ENCODE results near the gene CGB1.
"Not testable (repeated sequence)": the region's sequence is repeated elsewhere in the genome, so short reads cannot be mapped to it uniquely, and the experiment has no call there.

The CGB1 gene

DNA sequence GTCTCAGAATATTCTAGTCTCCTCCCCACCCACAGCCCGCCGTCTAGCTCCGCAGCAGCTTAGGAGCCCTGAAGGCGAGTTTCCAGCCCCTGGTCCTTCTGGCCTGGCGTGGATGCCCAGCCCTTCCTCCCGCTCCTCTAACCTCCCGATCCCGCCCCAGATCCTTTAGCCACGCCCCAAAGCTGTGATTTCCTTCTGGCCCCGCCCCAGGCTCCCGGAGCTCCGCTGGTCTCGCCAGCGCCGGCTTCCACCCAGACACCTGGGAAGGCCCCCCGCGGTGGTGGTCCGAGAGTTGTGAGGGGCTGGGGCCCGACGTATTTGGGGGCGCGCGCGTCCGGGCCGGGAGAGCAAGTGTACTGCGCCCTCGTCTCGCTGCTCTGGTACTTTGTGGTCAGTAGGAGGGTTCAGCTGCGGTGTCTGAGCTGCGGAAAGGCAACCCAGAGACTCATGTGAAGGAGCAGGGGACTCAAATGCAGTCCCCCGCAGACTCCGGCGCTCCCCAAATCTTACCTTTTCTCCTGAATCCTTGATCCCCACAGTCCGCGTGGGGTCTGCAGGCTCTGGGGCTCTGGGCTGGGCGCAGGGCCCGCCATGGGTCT is 21.0 kb upstream of the CGB1 start, which contains the start of gene CGB7:
CGB7 (minus strand) TSS at position 114 of the 599 bp plus-strand sequence. CDS start 2,374 bp downstream, outside the sequence.
- peak; percentile 72 for DNase-seq

DNA sequence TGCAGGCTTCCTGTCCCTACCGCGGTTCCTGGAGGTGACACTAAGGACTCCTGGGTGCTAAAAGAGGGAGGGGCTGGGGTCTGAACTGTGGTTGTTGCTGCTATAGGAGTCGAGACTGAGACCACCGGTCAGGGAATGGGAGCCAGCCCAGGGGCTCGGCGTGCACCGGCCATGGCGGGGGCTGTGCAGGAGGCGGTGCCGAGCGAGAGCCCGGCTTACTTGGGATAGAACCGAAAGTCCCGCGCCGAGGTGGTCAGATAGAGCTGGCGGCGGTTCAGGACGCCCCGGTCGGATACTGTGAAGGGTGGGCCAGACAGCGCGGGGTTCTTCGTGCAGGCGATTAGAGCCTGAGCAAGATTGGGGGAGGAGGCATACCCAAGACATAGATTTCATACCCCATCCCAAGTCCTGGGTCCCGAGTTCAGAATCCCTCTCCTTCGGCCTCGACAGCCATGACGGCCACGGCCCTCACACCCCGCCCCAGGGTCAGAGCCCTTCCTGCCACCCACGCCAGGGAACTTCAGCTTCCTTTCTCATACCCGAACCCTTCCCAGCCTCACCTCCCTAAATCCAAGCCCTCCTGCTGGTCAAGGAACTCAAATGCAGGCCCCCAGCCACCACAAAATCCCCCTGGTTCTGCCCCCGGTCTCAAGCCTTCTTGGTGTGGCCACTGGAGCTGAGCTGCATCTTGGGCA is 20.4 kb upstream of the CGB1 start:
- not testable (repeated sequence) for DNase-seq

DNA sequence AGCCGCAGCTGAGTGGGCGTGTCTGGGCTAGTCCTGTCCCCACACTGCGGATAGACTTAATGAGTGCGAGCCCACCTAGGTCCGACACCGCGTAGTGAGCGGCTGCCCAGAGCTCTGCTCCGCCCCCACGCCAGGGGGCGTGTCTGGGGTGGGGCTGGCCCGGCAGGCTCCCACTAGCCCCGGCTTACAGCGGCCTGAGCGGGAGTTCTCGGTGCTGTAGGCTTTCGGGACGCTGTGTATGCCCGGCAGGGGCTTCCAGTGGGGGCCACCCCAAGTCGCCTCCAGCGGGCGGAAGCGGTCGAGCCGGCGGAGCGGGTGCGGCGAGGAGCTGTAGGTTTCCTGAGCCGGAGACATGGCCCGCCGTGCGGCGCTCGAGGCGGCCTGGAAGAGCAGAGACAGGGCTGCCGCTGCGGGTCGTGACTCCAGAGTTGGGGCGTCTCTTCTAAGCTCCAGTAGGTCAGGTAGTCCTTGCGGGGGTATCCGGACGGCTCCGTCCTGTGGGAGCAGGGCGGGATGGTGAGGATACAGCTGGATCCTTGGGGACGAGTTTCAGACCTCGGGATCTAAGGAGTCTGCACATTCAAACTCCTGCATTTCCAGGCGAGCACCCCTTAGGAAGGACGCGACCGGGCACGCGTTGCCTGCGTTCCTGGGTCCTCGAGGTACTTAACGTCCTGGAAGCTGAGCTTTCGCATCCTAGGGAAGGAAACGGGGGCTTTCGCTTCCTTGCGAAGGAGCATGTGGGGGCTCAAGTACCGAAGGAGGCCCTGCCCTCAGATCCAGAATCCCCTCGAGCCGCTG is 19.6 kb upstream of the CGB1 start:
- DNase-seq, result peak; percentile 84

DNA sequence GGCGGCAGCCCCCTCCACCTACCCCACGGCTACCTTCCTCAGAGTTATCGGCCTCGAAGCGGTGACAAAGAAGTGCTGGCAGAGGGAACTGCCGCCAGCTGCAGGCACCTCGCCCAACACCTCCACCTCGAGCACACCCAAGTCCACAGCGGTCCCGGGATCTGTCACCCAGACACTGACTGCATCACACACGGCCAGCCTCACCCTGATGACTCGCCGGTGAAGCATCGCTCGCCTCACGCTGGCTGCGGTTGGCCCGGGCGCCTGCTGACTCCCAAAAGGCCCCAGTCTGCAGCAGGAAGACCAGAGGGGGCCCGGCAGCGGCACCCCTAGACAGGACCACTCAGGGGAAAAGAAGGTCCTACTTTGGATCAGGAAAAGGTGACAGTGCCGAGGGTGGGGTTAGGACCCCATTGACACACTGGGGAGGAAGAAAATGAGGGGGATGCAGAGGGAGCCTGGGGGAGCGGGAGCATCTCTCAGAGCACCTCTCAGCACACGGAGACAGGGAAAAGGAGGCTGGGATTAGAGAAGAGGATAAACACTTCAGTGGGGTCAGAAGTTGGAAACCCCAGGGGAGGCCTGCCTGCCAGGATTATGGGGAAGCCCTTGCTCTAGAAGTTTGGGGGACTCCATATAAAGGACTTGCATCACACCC is 13.8 kb upstream of the CGB1 start:
- DNase-seq, result not testable (repeated sequence)

DNA sequence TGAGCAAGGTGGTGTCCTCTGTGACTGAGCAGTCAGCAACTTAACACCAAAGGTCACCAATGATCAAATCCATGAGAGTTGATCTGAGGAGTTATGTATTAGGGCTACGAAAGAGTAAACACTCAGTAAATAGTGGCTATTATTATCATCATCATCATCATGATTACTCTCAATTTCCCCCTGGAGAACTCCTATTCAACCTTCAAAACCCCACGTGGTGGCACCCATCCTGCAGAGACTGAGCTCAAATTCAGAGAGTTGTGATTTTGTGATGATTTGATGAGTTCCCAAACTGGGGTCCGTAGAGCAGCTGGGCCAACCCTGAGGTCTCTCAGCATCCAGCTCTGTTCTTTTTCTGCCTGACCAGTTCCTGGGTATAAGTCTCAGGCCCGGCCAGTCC is 13.1 kb upstream of the CGB1 start:
- DNase-seq, result not testable (repeated sequence)

DNA sequence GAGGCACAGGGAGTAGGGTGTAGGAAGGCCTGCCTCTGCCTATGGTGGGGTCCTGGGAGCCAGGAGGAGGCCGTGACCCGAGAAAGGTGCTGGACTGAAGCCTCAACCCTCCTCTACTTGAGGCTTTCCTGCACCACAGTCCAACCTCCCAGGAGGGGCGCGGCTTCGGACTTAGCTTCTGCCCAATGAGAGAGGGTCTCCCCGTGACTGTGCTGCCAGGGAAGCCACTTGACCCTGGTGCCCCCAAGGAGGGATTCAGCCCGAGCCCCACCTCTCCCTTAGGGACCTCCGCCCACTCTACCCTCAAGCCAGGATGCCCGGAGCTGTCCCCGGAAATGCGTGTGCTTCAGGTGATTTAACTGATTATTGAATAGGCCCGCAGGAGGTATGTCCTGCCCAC is 12.3 kb upstream of the CGB1 start, which contains the start of gene CGB8:
CGB8 (minus strand) TSS at position 101 of the 400 bp plus-strand sequence. CDS start 372 bp downstream, outside the sequence.
- not testable (repeated sequence) for DNase-seq

DNA sequence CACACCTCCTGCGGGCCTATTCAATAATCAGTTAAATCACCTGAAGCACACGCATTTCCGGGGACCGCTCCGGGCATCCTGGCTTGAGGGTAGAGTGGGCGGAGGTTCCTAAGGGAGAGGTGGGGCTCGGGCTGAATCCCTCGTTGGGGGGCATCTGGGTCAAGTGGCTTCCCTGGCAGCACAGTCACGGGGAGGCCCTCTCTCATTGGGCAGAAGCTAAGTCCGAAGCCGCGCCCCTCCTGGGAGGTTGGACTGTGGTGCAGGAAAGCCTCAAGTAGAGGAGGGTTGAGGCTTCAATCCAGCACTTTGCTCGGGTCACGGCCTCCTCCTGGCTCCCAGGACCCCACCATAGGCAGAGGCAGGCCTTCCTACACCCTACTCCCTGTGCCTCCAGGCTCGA is 6.9 kb upstream of the CGB1 start, which contains the start of gene CGB5:
CGB5 (plus strand) TSS at position 301 of the 400 bp plus-strand sequence. CDS start 362 bp downstream, outside the sequence.
- DNase-seq, result not testable (repeated sequence)

DNA sequence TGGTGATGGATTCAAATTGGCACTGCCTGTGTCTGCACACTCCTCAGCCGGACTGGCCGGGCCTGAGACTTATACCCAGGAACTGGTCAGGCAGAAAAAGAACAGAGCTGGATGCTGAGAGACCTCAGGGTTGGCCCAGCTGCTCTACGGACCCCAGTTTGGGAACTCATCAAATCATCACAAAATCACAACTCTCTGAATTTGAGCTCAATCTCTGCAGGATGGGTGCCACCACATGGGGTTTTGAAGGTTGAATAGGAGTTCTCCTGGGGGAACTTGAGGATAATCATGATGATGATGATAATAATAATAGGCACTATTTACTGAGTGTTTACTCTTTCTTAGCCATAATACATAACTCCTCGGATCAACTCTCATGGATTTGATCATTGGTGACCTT is 6.0 kb upstream of the CGB1 start:
- not testable (repeated sequence) for DNase-seq

DNA sequence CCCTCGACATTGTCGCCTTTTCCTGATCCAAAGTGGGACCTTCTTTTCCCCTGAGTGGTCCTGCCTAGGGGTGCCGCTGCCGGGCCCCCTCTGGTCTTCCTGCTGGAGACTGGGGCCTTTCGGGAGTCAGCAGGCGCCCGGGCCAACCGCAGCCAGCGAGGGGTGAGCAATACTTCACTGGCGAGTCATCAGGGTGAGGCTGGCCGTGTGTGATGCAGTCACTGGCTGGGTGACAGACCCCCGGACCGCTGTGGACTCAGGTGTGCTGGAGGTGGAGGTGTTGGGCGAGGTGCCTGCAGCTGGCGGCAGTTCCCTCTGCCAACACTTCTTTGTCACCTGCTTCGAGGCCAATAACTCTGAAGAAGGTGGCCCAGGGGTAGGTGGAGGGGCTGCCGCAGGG is 5.5 kb upstream of the CGB1 start:
- no peak for DNase-seq

DNA sequence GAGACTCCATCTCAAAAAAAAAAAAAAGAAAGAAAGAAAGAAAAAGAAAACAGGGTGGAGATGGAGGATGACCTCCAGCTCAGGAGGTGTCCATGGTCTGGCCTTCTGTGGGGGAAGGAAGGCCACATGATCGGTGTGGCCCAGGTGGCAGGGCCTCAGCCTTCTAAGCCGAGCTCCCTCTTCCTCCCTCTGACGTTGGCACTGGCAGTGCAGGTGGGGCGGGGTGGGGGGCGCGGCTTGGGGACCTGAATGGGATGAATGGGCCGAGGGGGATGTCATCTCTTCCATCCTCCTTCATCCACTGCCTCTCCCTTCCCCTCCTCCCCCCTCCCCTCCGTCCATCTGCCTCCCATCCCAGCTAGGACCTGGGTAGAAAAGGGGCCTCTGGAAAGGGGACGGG is 3.0 kb upstream of the CGB1 start:
- DNase-seq, result not testable (repeated sequence)

DNA sequence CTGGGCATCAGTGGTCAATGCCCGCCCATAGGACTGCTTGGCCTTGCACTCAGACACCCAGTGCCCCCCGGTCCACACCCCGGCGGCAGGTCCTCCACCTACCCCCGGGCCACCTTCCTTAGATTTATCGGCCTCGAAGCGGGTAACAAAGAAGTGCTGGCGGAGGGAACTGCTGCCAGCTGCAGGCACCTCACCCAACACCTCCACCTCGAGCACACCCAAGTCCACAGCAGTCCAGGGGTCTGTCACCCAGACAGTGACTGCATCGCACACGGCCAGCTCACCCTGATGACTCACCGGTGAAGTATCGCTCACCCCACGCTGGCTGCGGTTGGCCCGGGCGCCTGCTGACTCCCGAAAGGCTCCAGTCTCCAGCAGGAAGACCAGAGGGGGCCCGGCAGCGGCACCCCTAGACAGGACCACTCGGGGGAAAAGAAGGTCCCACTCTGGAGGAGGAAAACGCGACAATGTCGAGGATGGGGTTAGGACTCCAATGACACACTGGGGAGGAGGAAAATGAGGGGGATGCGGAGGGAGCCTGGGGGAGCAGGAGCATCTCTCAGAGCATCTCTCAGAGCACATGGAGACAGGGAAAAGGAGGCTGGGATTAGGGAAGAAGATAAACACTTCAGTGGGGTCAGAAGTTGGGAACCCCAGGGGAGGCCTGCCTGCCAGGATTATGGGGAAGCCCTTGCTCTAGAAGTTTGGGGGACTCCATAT is 2.0 kb upstream of the CGB1 start:
- not testable (repeated sequence) for DNase-seq

DNA sequence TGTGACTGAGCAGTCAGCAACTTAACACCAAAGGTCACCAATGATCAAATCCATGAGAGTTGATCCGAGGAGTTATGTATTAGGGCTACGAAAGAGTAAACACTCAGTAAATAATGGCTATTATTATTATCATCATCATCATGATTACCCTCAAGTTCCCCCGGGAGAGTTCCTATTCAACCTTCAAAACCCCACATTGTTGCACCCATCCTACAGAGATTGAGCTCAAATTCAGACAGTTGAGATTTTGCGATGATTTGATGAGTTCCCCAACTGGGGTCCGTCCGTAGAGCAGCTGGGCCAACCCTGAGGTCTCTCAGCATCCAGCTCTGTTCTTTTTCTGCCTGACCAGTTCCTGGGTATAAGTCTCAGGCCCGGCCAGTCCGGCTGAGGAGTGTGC is 1.4 kb upstream of the CGB1 start:
- not testable (repeated sequence) for DNase-seq

DNA sequence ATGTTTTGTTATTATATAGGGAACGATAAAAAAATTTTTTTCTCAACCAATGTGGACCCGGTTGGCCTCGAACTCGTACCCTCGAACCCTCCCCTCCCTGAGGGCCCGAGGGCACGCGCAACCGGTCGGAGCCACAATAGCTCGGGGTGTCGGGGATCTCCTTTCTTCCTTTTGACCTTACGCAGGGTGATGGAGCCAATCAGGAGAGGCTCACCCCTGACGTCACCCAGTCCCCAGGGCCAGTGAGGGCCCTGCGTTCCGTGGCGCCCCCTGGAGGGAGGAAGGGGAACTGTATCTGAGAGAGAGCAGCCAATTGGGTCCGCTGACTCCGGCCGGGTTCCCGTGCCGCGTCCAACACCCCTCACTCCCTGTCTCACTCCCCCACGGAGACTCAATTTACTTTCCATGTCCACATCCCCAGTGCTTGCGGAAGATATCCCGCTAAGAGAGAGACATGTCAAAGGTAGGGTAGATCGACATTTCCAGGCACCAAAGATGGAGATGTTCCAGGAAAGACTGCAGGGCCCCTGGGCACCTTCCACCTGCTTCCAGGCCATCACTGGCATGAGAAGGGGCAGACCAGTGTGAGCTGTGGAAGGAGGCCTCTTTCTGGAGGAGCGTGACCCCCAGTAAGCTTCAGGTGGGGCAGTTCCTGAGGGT is 4.9 kb downstream of the CGB1 start, which contains the start of gene CGB2:
CGB2 (plus strand) TSS at position 249 of the 660 bp plus-strand sequence; CDS start at position 455, 206 bp downstream.
- peak; percentile 91 for DNase-seq

DNA sequence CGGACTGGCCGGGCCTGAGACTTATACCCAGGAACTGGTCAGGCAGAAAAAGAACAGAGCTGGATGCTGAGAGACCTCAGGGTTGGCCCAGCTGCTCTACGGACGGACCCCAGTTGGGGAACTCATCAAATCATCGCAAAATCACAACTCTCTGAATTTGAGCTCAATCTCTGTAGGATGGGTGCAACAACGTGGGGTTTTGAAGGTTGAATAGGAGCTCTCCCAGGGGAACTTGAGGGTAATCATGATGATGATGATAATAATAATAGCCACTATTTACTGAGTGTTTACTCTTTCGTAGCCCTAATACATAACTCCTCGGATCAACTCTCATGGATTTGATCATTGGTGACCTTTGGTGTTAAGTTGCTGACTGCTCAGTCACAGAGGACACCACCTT is 6.4 kb downstream of the CGB1 start:
- DNase-seq, result not testable (repeated sequence)

DNA sequence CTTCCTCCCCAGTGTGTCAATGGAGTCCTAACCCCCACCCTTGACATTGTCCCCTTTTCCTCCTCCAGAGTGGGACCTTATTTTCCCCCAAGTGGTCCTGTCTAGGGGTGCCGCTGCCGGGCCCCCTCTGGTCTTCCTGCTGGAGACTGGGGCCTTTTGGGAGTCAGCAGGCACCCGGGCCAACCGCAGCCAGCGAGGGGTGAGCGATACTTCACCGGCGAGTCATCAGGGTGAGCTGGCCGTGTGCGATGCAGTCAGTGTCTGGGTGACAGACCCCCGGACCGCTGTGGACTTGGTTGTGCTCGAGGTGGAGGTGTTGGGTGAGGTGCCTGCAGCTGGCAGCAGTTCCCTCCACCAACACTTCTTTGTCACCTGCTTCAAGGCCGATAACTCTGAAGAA is 6.9 kb downstream of the CGB1 start:
- not testable (repeated sequence) for DNase-seq

DNA sequence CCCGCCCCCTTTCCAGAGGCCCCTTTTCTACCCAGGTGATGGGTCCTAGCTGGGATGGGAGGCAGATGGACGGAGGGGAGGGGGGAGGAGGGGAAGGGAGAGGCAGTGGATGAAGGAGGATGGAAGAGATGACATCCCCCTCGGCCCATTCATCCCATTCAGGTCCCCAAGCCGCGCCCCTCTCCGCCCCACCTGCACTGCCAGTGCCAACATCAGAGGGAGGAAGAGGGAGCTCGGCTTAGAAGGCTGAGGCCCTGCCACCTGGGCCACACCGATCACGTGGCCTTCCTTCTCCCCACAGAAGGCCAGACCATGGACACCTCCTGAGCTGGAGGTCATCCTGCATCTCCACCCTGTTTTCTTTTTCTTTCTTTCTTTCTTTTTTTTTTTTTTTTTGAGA is 8.0 kb downstream of the CGB1 start:
- not testable (repeated sequence) for DNase-seq

DNA sequence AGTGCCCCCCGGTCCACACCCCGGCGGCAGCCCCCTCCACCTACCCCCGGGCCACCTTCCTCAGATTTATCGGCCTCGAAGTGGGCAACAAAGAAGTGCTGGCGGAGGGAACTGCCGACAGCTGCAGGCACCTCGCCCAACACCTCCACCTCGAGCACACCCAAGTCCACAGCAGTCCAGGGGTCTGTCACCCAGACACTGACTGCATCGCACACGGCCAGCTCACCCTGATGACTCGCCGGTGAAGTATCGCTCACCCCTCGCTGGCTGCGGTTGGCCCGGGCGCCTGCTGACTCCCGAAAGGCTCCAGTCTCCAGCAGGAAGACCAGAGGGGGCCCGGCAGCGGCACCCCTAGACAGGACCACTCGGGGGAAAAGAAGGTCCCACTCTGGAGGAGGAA is 11.1 kb downstream of the CGB1 start:
- DNase-seq, result not testable (repeated sequence)

DNA sequence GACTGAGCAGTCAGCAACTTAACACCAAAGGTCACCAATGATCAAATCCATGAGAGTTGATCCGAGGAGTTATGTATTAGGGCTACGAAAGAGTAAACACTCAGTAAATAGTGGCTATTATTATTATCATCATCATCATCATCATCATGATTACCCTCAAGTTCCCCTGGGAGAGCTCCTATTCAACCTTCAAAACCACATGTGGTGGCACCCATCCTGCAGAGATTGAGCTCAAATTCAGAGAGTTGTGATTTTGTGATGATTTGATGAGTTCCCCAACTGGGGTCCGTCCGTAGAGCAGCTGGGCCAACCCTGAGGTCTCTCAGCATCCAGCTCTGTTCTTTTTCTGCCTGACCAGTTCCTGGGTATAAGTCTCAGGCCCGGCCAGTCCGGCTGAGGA is 11.6 kb downstream of the CGB1 start:
- not testable (repeated sequence) for DNase-seq

DNA sequence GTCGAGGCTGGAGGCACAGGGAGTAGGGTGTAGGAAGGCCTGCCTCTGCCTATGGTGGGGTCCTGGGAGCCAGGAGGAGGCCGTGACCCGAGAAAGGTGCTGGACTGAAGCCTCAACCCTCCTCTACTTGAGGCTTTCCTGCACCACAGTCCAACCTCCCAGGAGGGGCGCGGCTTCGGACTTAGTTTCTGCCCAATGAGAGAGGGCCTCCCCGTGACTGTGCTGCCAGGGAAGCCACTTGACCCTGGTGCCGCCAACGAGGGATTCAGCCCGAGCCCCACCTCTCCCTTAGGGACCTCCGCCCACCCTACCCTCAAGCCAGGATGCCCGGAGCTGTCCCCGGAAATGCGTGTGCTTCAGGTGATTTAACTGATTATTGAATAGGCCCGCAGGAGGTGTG is 12.5 kb downstream of the CGB1 start, which contains the start of gene CGB3:
CGB3 (minus strand) TSS at position 101 of the 400 bp plus-strand sequence. CDS start 362 bp downstream, outside the sequence.
- DNase-seq, result not testable (repeated sequence)

DNA sequence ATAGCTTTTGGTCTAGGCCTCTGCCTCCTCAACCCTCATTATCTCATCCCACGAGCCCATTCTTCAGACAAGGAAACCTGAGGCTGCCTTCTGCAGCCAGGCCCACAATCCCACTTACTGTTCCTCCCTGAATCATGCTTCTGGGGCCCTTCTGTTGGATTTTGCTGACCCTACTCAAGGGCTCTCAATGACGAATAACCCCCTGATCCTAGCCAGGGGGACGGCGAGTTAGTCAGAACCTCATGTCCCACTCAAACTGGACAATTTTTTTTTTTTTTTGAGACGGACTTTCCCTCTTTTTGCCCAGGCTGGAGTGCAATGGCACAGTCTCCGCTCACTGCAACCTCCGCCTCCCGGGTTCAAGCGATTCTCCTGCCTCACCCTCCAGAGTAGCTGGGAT is 14.6 kb downstream of the CGB1 start:
- DNase-seq, result no peak
